Naive thymus-derived CD4-positive, alpha-beta T cell (primary cell): Measurements from ENCODE around the gene STK31. TPM values are rescaled to one million over a fixed set of nuclear protein-coding genes. Genes with fewer than 3 reads are reported as not detected.

Experiments
- ATAC-seq: fragments of 150-1000 bp; cut with Tn5 transposase; 2 replicates; pipeline ENCODE4 v1.10.0; 2021; ENCODE audit warnings: mild to moderate bottlenecking, moderate library complexity
- CTCF ChIA-PET: fragments of 350-600 bp; sonication (Branson Sonifier 250); formaldehyde crosslinking; loops from one replicate; lab custom pipeline; 2021; ENCODE audit warnings: antibody characterized with exemption; lab: Charles Lee
- POLR2A ChIA-PET: fragments of 350-600 bp; sonication (Branson Sonifier 250); formaldehyde crosslinking; loops from one replicate; lab custom pipeline; 2021; ENCODE audit warnings: antibody characterized with exemption, inconsistent platforms; lab: Charles Lee
- DNase-seq, 9 donors: peaks; one replicate each; pipeline versions ENCODE4 v3.0.0 to v3.0.0-alpha.2; 2020 to 2022; ENCODE audit warnings: mixed read lengths in 1 of 9
- H3K27ac ChIP-seq: one replicate; pipeline ENCODE4 v1.7.0; 2013; ENCODE audit warnings: mild to moderate bottlenecking, low read depth, low read length, moderate library complexity
- H3K27me3 ChIP-seq, 2 donors: one replicate each; pipeline ENCODE4 v1.7.0; 2013; ENCODE audit warnings: low read length in 2 of 2, mild to moderate bottlenecking in 2 of 2, moderate library complexity in 2 of 2; ENCODE audit not compliant: control insufficient read depth in 2 of 2, insufficient read depth in 2 of 2
- H3K36me3 ChIP-seq, 3 experiments: 1 replicate in 2 of 3; 2 replicates in 1 of 3; pipeline ENCODE4 v1.7.0; 2013; ENCODE audit warnings: low read length in 3 of 3, mild to moderate bottlenecking in 3 of 3, moderate library complexity in 1 of 3; ENCODE audit not compliant: insufficient read depth in 3 of 3, control insufficient read depth in 2 of 3
- H3K4me1 ChIP-seq, 2 donors: one replicate each; pipeline ENCODE4 v1.7.0; 2013; ENCODE audit warnings: low read length in 2 of 2, mild to moderate bottlenecking in 2 of 2, moderate library complexity in 1 of 2; ENCODE audit not compliant: control insufficient read depth in 2 of 2, insufficient read depth in 2 of 2
- H3K4me3 ChIP-seq: 2 replicates; pipeline ENCODE4 v1.7.0; 2013; ENCODE audit warnings: mild to moderate bottlenecking, low read length
- H3K9me3 ChIP-seq, 3 experiments: 1 replicate in 2 of 3; 2 replicates in 1 of 3; pipeline ENCODE4 v1.7.0; 2013; ENCODE audit warnings: low read length in 3 of 3; ENCODE audit not compliant: control insufficient read depth in 2 of 3
- H3K27ac Mint-ChIP-seq, 9 donors: one replicate each; pipeline ENCODE4 v1.8.0; 2020 to 2022; ENCODE audit warnings: mixed read lengths in 9 of 9, mild to moderate bottlenecking in 8 of 9, moderate library complexity in 5 of 9, inconsistent platforms in 2 of 9
- H3K27me3 Mint-ChIP-seq, 5 donors: one replicate each; pipeline ENCODE4 v1.8.0; 2021 to 2022; ENCODE audit warnings: mixed read lengths in 5 of 5, mild to moderate bottlenecking in 1 of 5
- H3K36me3 Mint-ChIP-seq, 5 donors: one replicate each; pipeline ENCODE4 v1.8.0; 2020 to 2022; ENCODE audit warnings: mixed read lengths in 5 of 5, mild to moderate bottlenecking in 3 of 5, inconsistent platforms in 1 of 5
- H3K4me1 Mint-ChIP-seq, 7 donors: one replicate each; pipeline ENCODE4 v1.8.0; 2020 to 2022; ENCODE audit warnings: mixed read lengths in 7 of 7, mild to moderate bottlenecking in 3 of 7, inconsistent platforms in 1 of 7
- H3K4me3 Mint-ChIP-seq, 10 donors: one replicate each; pipeline ENCODE4 v1.8.0; 2020 to 2022; ENCODE audit warnings: mild to moderate bottlenecking in 10 of 10, mixed read lengths in 10 of 10, moderate library complexity in 6 of 10, inconsistent platforms in 2 of 10
- H3K9me3 Mint-ChIP-seq, 11 donors: one replicate each; pipeline ENCODE4 v1.8.0; 2020 to 2022; ENCODE audit warnings: mixed read lengths in 11 of 11, mild to moderate bottlenecking in 4 of 11, inconsistent platforms in 1 of 11, moderate library complexity in 1 of 11
- intact Hi-C, 2 donors: fragments of 100-400 bp; cut with micrococcal nuclease; formaldehyde crosslinking; loops; one replicate each; pipeline ENCODE4 v1.15.1; 2023
- polyA plus RNA-seq, 2 donors: library from polyadenylated mRNA; unstranded; fragments of 300-500 nt; fragmentation: Illumina TruSeq; gene quantifications; one replicate each; pipeline ENCODE4 v1.2.3, GENCODE V29; 2021
- total RNA-seq, 6 experiments: library from RNA in 5 of 6; stranded (reverse) in 5 of 6; gene quantifications; 1 replicate in 5 of 6; 2 replicates in 1 of 6; pipeline ENCODE4 v1.2.3 and lab custom pipeline; 2021 to 2026

Gene STK31
- total and polyA plus RNA-seq, 7 experiments from 2014 or later, result 0.08 to 1.6 (median 0.70) TPM; not detected in 1

DNA sequence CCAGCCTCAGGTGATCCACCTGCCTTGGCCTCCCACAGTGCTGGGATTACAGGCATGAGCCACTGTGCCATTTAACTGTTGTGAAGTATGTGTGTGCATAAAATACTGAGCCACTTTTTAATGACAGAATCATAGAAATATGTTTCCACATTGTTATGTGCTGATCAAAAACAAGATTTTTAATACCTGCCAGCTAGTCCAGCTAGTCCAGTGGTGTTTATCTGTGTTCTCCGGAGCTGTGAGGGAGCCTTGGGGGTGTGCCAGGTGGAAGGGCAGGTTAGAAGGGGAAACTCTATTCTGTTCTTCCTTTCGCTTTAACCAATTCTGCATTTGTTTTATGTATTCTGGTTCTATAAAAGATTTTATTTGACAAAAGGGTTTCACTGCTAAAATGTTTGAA, 23.0 kb upstream of the STK31 start:
- no peak overlapping the region for H3K27ac Mint-ChIP-seq

DNA sequence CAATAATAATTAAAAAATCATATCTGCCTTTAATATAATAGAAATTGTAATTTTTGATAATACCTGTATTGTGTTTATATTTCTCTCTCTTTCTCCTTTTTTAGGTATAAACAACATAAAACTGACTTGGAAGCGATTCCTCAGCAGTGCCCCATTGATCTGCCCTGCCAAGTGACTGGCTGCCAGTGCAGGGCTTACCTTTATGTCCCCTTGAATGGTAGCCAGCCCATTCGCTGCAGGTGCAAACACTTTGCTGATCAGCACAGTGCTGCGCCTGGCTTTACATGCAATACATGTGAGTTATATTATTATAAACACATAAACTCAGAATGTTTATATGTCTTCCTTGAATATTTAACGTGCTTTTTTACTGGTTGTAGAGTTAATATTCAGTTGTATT, 20.9 kb upstream of the STK31 start:
- intact Hi-C loops, result loop anchor here in 1 of 2 donors (10.0 kb wide), 1 partner anchor 886 kb away; the partner anchor contains the start of gene PALS2
- peaks cover 4 to 38% (median 29%) of the 10 kb centered on the region in 5 donors for H3K36me3 Mint-ChIP-seq
- H3K27ac Mint-ChIP-seq, result peak overlapping the region in 1 of 9 donors; percentile 70
- ChIA-PET CTCF (no interaction called here), POLR2A (no interaction called here)
- Histone ChIP-seq H3K27ac (no peak overlapping the region), H3K9me3 (no peaks in the 10 kb centered on the region), H3K4me1 (no peaks in the 10 kb centered on the region), H3K36me3 (peaks cover 0 to 16% (median 0%) of the 10 kb centered on the region in 3 experiments), H3K4me3 (no peak overlapping the region), H3K27me3 (no peaks in the 10 kb centered on the region)
- peaks cover 0 to 5% (median 0%) of the 10 kb centered on the region in 7 donors for H3K4me1 Mint-ChIP-seq
- H3K9me3 Mint-ChIP-seq, result no peaks in the 10 kb centered on the region
- no peak for ATAC-seq
- no peak overlapping the region for H3K4me3 Mint-ChIP-seq
- no peak for DNase-seq
- no peaks in the 10 kb centered on the region for H3K27me3 Mint-ChIP-seq

More for the DNA sequence above, 23.0 kb upstream of the STK31 start:
- peaks cover 0 to 19% (median 14%) of the 10 kb centered on the region in 5 donors for H3K36me3 Mint-ChIP-seq
- H3K9me3 Mint-ChIP-seq, result no peaks in the 10 kb centered on the region
- H3K27me3 Mint-ChIP-seq, result no peaks in the 10 kb centered on the region
- H3K36me3 ChIP-seq, result peaks cover 0 to 10% (median 0%) of the 10 kb centered on the region in 3 experiments
- H3K4me1 ChIP-seq, result no peaks in the 10 kb centered on the region
- ATAC-seq (no peak), DNase-seq (no peak)
- peaks cover 0 to 10% (median 4%) of the 10 kb centered on the region in 7 donors for H3K4me1 Mint-ChIP-seq
- no peak overlapping the region for H3K27ac ChIP-seq
- H3K4me3 ChIP-seq, result no peak overlapping the region
- ChIA-PET CTCF (interaction anchor here (0.7 to 1.4 kb wide), 2 partner anchors 9 to 146 kb away, joined by 3 to 7 read pairs; no protein-coding TSS in a partner anchor), POLR2A (no interaction called here)
- H3K4me3 Mint-ChIP-seq, result no peak overlapping the region
- intact Hi-C loops, result loop anchor here in 1 of 2 donors (10.0 kb wide), 1 partner anchor 888 kb away; the partner anchor contains the start of gene PALS2
- H3K27me3 ChIP-seq, result no peaks in the 10 kb centered on the region
- no peaks in the 10 kb centered on the region for H3K9me3 ChIP-seq

DNA sequence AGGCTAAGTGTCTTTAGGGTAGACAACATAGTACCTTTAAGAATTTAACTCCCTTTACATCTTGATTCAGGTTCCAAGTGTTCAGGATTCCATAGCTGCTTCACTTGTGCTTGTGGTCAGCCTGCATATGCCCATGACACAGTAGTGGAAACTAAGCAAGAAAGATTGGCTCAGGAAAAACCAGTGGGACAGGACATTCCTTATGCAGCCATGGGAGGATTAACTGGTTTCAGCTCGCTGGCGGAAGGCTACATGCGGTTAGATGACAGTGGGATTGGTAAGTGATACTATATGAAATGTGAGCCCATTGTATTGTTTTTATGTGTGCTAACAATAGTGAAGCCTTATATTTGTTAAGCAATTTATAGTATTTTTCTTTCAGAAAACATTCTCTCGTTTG, 18.7 kb upstream of the STK31 start:
- Mint-ChIP-seq H3K36me3 (peaks cover 6 to 44% (median 34%) of the 10 kb centered on the region in 5 donors), H3K9me3 (no peaks in the 10 kb centered on the region), H3K4me3 (no peak overlapping the region), H3K27me3 (no peaks in the 10 kb centered on the region), H3K27ac (peak overlapping the region in 1 of 9 donors; percentile 6), H3K4me1 (peaks cover 0 to 5% (median 0%) of the 10 kb centered on the region in 7 donors)
- intact Hi-C loops, result loop anchor here in 1 of 2 donors (10.0 kb wide), 1 partner anchor 973 kb away; no protein-coding TSS in a partner anchor
- POLR2A ChIA-PET, result interaction anchor here (0.7 kb wide), 1 partner anchor 152 kb away, joined by 3 read pairs; no protein-coding TSS in a partner anchor
- Histone ChIP-seq H3K27ac (no peak overlapping the region), H3K4me1 (no peaks in the 10 kb centered on the region), H3K36me3 (peaks cover 0 to 16% (median 0%) of the 10 kb centered on the region in 3 experiments), H3K4me3 (no peak overlapping the region), H3K9me3 (no peaks in the 10 kb centered on the region), H3K27me3 (no peaks in the 10 kb centered on the region)
- CTCF ChIA-PET, result no interaction called here
- ATAC-seq (no peak), DNase-seq (no peak)

DNA sequence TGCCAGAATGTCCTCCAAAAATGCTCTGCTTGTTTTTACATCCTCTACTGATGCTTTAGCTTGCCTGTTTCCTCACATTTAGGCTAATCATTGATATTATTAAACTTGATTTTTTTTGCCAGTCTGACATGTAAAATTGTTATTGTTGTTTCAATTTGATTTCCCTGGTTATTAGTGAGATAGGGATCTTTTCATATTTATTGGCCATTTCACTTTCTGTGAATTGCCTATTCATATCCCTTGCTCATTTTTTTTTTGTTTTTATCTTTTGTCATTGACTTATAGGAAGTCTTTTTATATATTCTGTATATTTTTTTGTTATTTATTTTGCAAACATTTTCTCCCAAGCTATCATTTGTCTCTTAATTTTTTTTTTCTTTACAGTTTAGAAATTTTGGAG, 16.8 kb upstream of the STK31 start:
- Histone ChIP-seq H3K4me3 (no peak overlapping the region), H3K27me3 (no peaks in the 10 kb centered on the region), H3K36me3 (peaks cover 0 to 16% (median 0%) of the 10 kb centered on the region in 3 experiments), H3K4me1 (no peaks in the 10 kb centered on the region), H3K27ac (no peak overlapping the region), H3K9me3 (no peaks in the 10 kb centered on the region)
- ChIA-PET CTCF (no interaction called here), POLR2A (no interaction called here)
- Mint-ChIP-seq H3K27me3 (no peaks in the 10 kb centered on the region), H3K9me3 (no peaks in the 10 kb centered on the region), H3K4me1 (peaks cover 0 to 1% (median 0%) of the 10 kb centered on the region in 7 donors), H3K27ac (no peak overlapping the region), H3K4me3 (no peak overlapping the region), H3K36me3 (peaks cover 6 to 39% (median 34%) of the 10 kb centered on the region in 5 donors)
- intact Hi-C loops, result loop anchor here in 1 of 2 donors (10.0 kb wide), 1 partner anchor 972 kb away; no protein-coding TSS in a partner anchor
- ATAC-seq (no peak), DNase-seq (no peak)

DNA sequence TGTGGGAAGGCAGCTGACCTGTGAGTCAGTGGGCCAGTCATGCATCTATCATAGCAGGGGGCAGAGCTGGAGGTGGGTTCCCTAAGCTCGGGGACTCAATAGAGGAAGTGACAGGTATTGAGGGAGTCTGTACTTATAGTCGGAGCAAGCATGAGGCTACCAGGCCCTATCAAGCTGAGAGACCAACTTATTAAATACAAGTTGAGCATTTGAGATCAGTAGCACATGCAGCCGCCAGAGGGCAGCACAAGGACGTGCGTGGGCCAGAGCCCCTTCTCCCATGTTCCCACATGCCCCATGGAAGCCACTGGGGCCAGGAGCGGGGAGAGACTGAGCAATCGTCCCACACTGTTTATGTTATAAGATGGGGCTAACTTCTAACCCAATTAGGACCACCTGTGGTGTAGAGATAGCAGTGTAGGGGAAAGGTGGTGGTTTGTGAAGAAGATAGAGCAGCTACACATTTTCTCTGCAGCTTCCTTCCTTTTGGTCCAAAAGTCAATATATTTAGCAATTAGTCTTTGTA, 13.0 kb upstream of the STK31 start:
- H3K9me3 ChIP-seq, result no peaks in the 10 kb centered on the region
- POLR2A ChIA-PET, result interaction anchor here (0.6 kb wide), 1 partner anchor 128 kb away, joined by 6 read pairs; no protein-coding TSS in a partner anchor
- DNase-seq, result peak; percentile 4 to 49 (median 37)
- H3K27ac ChIP-seq, result no peak overlapping the region
- H3K27me3 ChIP-seq, result no peaks in the 10 kb centered on the region
- Mint-ChIP-seq H3K4me1 (peaks cover 0 to 1% (median 0%) of the 10 kb centered on the region in 7 donors), H3K27me3 (no peaks in the 10 kb centered on the region), H3K36me3 (peaks cover 6 to 32% (median 26%) of the 10 kb centered on the region in 5 donors), H3K4me3 (no peak overlapping the region), H3K9me3 (no peaks in the 10 kb centered on the region), H3K27ac (no peak overlapping the region)
- CTCF ChIA-PET, result interaction anchor here (0.6 to 1.8 kb wide), 8 partner anchors 10 to 279 kb away, joined by 3 to 11 read pairs (median 4); partner anchors contain the start of gene CCDC126
- H3K4me1 ChIP-seq, result no peaks in the 10 kb centered on the region
- intact Hi-C loops, result loop anchor here (1.0 to 10.0 kb wide), 4 partner anchors 150 to 968 kb away; no protein-coding TSS in a partner anchor
- H3K4me3 ChIP-seq, result no peak overlapping the region
- ATAC-seq, result peak; percentile 82
- H3K36me3 ChIP-seq, result peaks cover 0 to 5% (median 0%) of the 10 kb centered on the region in 3 experiments

DNA sequence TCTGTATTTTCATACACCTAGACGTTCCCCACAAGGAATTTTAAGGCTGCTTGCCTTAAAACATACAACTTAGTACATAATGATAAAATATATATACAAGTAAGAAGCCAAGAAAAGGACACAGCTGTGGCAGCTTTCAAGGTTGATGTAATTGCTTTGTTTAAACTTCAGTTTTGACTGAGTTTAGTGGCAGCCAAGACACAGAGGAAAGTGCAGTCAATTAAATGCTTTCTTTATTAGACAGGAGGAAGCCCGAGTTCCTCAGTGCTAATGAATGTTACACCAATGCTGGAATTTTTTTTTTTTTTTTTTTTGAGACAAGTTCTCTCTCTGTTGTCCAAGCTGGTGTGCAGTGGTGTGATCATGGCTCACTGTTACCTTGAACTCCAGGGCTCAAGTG, 11.2 kb upstream of the STK31 start:
- Histone ChIP-seq H3K9me3 (no peaks in the 10 kb centered on the region), H3K36me3 (no peaks in the 10 kb centered on the region), H3K27me3 (no peaks in the 10 kb centered on the region), H3K4me3 (no peak overlapping the region), H3K27ac (no peak overlapping the region), H3K4me1 (no peaks in the 10 kb centered on the region)
- Mint-ChIP-seq H3K27ac (no peak overlapping the region), H3K4me1 (peaks cover 0 to 1% (median 0%) of the 10 kb centered on the region in 7 donors), H3K36me3 (peaks cover 12 to 28% (median 25%) of the 10 kb centered on the region in 5 donors), H3K27me3 (no peaks in the 10 kb centered on the region), H3K9me3 (peaks cover 0 to under 1% (median 0%) of the 10 kb centered on the region in 11 donors), H3K4me3 (no peak overlapping the region)
- ChIA-PET POLR2A (interaction anchor here (0.5 kb wide), 1 partner anchor 352 kb away, joined by 4 read pairs; no protein-coding TSS in a partner anchor), CTCF (interaction anchor here (1.0 to 1.4 kb wide), 5 partner anchors 10 to 153 kb away, joined by 3 to 7 read pairs (median 5); partner anchors contain the start of gene STK31)
- intact Hi-C loops, result loop anchor here (5.0 to 10.0 kb wide), 2 partner anchors 888 to 966 kb away; no protein-coding TSS in a partner anchor
- ATAC-seq (no peak), DNase-seq (no peak)
